Liver (tissue), 9 donors: ENCODE measurements around the gene DES. TPM values are rescaled to one million over a fixed set of nuclear protein-coding genes. Genes with fewer than 3 reads are reported as not detected.

Experiments used
- DNase-seq: peaks from one replicate; pipeline ENCODE4 v3.0.0-alpha.2; 2017; ENCODE audit warnings: low spot score
- H3K27ac ChIP-seq, 2 donors: one replicate each; pipeline ENCODE4 v1.7.0; 2013; ENCODE audit warnings: inconsistent platforms in 2 of 2, low read length in 2 of 2, control low read depth in 1 of 2, low read depth in 1 of 2, mild to moderate bottlenecking in 1 of 2
- H3K27me3 ChIP-seq, 4 donors: one replicate each; pipeline versions ENCODE4 v1.6.1 to v1.7.0; 2013; ENCODE audit warnings: low read length in 3 of 4, inconsistent platforms in 1 of 4, mild to moderate bottlenecking in 1 of 4, moderate library complexity in 1 of 4; ENCODE audit not compliant: control insufficient read depth in 4 of 4, insufficient read depth in 4 of 4
- H3K36me3 ChIP-seq, 4 donors: one replicate each; pipeline versions ENCODE4 v1.6.1 to v1.7.0; 2013; ENCODE audit warnings: low read length in 3 of 4, mild to moderate bottlenecking in 3 of 4, low read depth in 1 of 4, moderate library complexity in 1 of 4; ENCODE audit not compliant: control insufficient read depth in 4 of 4, insufficient read depth in 3 of 4
- H3K4me1 ChIP-seq, 4 donors: one replicate each; pipeline versions ENCODE4 v1.6.1 to v1.7.0; 2013; ENCODE audit warnings: low read length in 3 of 4, mild to moderate bottlenecking in 3 of 4, moderate library complexity in 1 of 4; ENCODE audit not compliant: control insufficient read depth in 4 of 4, insufficient read depth in 4 of 4
- H3K4me3 ChIP-seq, 3 donors: one replicate each; pipeline versions ENCODE4 v1.6.1 to v1.7.0; 2013; ENCODE audit warnings: low read length in 3 of 3, control low read depth in 1 of 3, low read depth in 1 of 3, mild to moderate bottlenecking in 1 of 3
- H3K9ac ChIP-seq, 2 donors: one replicate each; pipeline ENCODE4 v1.7.0; 2013; ENCODE audit warnings: low read length in 2 of 2, mild to moderate bottlenecking in 2 of 2, moderate library complexity in 2 of 2, control low read depth in 1 of 2, low read depth in 1 of 2
- H3K9me3 ChIP-seq, 4 donors: one replicate each; pipeline versions ENCODE4 v1.6.1 to v1.7.0; 2013; ENCODE audit warnings: low read length in 3 of 4; ENCODE audit not compliant: control insufficient read depth in 4 of 4
- ATF3 ChIP-seq: IDR thresholded peaks from 2 replicates; pipeline ENCODE4 v1.6.1; 2016; ENCODE audit warnings: antibody characterized with exemption
- CTCF ChIP-seq: fragments of 150-350 bp; IDR thresholded peaks from 2 replicates; pipeline ENCODE4 v1.5.1; 2017; ENCODE audit warnings: improper control_type of control experiment, low read depth, low read length; ENCODE audit not compliant: missing input control
- EGR1 ChIP-seq, 2 donors: IDR thresholded peaks; 2 replicates each; pipeline ENCODE4 v1.6.1; 2016 to 2018; ENCODE audit warnings: antibody characterized with exemption in 2 of 2, low read depth in 2 of 2
- FOXA1 ChIP-seq: IDR thresholded peaks from 2 replicates; pipeline ENCODE4 v1.6.1; 2016; ENCODE audit warnings: antibody characterized with exemption
- FOXA2 ChIP-seq: IDR thresholded peaks from 2 replicates; pipeline ENCODE4 v1.6.1; 2016; ENCODE audit warnings: antibody characterized with exemption
- GABPA ChIP-seq, 2 donors: IDR thresholded peaks in 1 of 2; conservative IDR thresholded peaks in 1 of 2; 2 replicates each; pipeline ENCODE4 v1.6.1; 2016; ENCODE audit warnings: antibody characterized with exemption in 2 of 2, mild to moderate bottlenecking in 1 of 2, moderate library complexity in 1 of 2
- HNF4A ChIP-seq, 2 donors: conservative IDR thresholded peaks; 2 replicates each; pipeline ENCODE4 v1.6.1; 2016; ENCODE audit warnings: antibody characterized with exemption in 2 of 2, mild to moderate bottlenecking in 2 of 2
- HNF4G ChIP-seq: IDR thresholded peaks from 2 replicates; pipeline ENCODE4 v1.6.1; 2016; ENCODE audit warnings: antibody characterized with exemption
- JUND ChIP-seq, 2 donors: IDR thresholded peaks; 2 replicates each; pipeline ENCODE4 v1.6.1; 2016; ENCODE audit warnings: antibody characterized with exemption in 2 of 2
- MAX ChIP-seq: IDR thresholded peaks from 2 replicates; pipeline ENCODE4 v1.6.1; 2016; ENCODE audit warnings: antibody characterized with exemption
- NR2F2 ChIP-seq: IDR thresholded peaks from 2 replicates; pipeline ENCODE4 v1.6.1; 2016; ENCODE audit warnings: antibody characterized with exemption
- RAD21 ChIP-seq, 2 donors: IDR thresholded peaks; 2 replicates each; pipeline ENCODE4 v1.6.1; 2016; ENCODE audit warnings: antibody characterized with exemption in 2 of 2, mild to moderate bottlenecking in 2 of 2
- REST ChIP-seq: IDR thresholded peaks from 2 replicates; pipeline ENCODE4 v1.6.1; 2016; ENCODE audit warnings: antibody characterized with exemption, mild to moderate bottlenecking
- RXRA ChIP-seq, 2 donors: IDR thresholded peaks; 2 replicates each; pipeline ENCODE4 v1.6.1; 2017 to 2018; ENCODE audit warnings: antibody characterized with exemption in 2 of 2, mild to moderate bottlenecking in 1 of 2
- SP1 ChIP-seq: IDR thresholded peaks from 2 replicates; pipeline ENCODE4 v1.6.1; 2018; ENCODE audit warnings: antibody characterized with exemption, mild to moderate bottlenecking
- TAF1 ChIP-seq: conservative IDR thresholded peaks from 2 replicates; pipeline ENCODE4 v1.6.1; 2016; ENCODE audit warnings: antibody characterized with exemption, mild to moderate bottlenecking
- YY1 ChIP-seq: IDR thresholded peaks from 2 replicates; pipeline ENCODE4 v1.6.1; 2016; ENCODE audit warnings: antibody characterized with exemption, mild to moderate bottlenecking
- ZBTB33 ChIP-seq: IDR thresholded peaks from 2 replicates; pipeline ENCODE4 v1.6.1; 2016; ENCODE audit warnings: antibody characterized with exemption
- WGBS: extraction: QIAGEN DNeasy Blood & Tissue Kit; methylation state at CpG from one replicate; pipeline ENCODE4 v1.1.7; 2013; 5-methylcytosine and 5-hydroxymethylcytosine counted together
- polyA plus RNA-seq, 2 donors: library from polyadenylated mRNA; stranded (reverse) in 1 of 2; unstranded in 1 of 2; fragments of 200-250 nt in 1 of 2; fragments of >200 nt in 1 of 2; fragmentation: Nextera tagmentation in 1 of 2; extraction: Ambion mirVana in 1 of 2; gene quantifications; one replicate each; pipeline versions ENCODE4 v1.2.1 to v1.2.3, GENCODE V29; 2013 to 2015
- total RNA-seq, 2 donors: library from RNA; depleted of rRNA; stranded (reverse); fragments of >200 nt; gene quantifications; one replicate each; pipeline ENCODE4 v1.2.3, GENCODE V29; 2014
- donor health status: healthy.
- donor health status: healthy.
- donor health status: healthy.
- donor health status: healthy.
- donor health status: healthy.

The DES gene
- total and polyA plus RNA-seq, 4 donors, result 0.15 to 50.0 (median 3.2) TPM

GRCh38 chr2:219415580-219416234, 2.5 kb upstream of the DES start:
- TF ChIP-seq GABPA (IDR thresholded peaks at IDR 0.05 in 1 of 2, conservative IDR thresholded peaks at IDR 0.05 in 1 of 2) (no peak), EGR1 (IDR thresholded peaks at IDR 0.05; ENCODE audit: low read depth in 2 of 2) (no peak), REST (no peak), SP1 (no peak), RAD21 (IDR thresholded peaks at IDR 0.05) (no peak), MAX (no peak), ATF3 (no peak), ZBTB33 (no peak), RXRA (IDR thresholded peaks at IDR 0.05) (no peak), FOXA2 (no peak), TAF1 (no peak), HNF4A (conservative IDR thresholded peaks at IDR 0.05) (no peak), YY1 (no peak), JUND (IDR thresholded peaks at IDR 0.05) (no peak), CTCF (no peak), FOXA1 (no peak), HNF4G (no peak), NR2F2 (no peak)
- no peak overlapping the region for H3K4me3 ChIP-seq
- no peak overlapping the region for H3K9ac ChIP-seq
- peaks cover 0 to 9% (median 3%) of the 10 kb centered on the region in 4 donors for H3K4me1 ChIP-seq
- H3K27ac ChIP-seq, result no peak overlapping the region
- H3K9me3 ChIP-seq, result no peaks in the 10 kb centered on the region
- no peaks in the 10 kb centered on the region for H3K36me3 ChIP-seq
- H3K27me3 ChIP-seq, result peaks cover 0 to 5% (median 1%) of the 10 kb centered on the region in 4 donors
- 59% methylated on average over 5 of the region's 5 CpGs for WGBS
- DNase-seq, result no peak
